ENCODE results near the gene CLIC6.
"Not testable (repeated sequence)": the region's sequence is repeated elsewhere in the genome, so short reads cannot be mapped to it uniquely, and the experiment has no call there.

The CLIC6 gene

GRCh38 chr21:34651642-34652041 lies 17.2 kb upstream of the CLIC6 start:
- DNase-seq (ENCODE audit: low read depth in 3 of 3) = no peak

- no peak for DNase-seq (ENCODE audit: low read depth in 3 of 3)
Observed at GRCh38 chr21:34653522-34653921, 15.3 kb upstream of the CLIC6 start.

- DNase-seq (ENCODE audit: low read depth in 3 of 3) = no peak
Observed at GRCh38 chr21:34661848-34662247, 6.9 kb upstream of the CLIC6 start.

GRCh38 chr21:34667761-34668160 lies 1.0 kb upstream of the CLIC6 start:
- no peak for DNase-seq (ENCODE audit: low read depth in 3 of 3)

- no peak for DNase-seq (ENCODE audit: low read depth in 3 of 3)
Observed at GRCh38 chr21:34669149-34669879, 520 bp downstream of the CLIC6 start.

- not testable (repeated sequence) for DNase-seq (ENCODE audit: low read depth in 3 of 3)
Observed at GRCh38 chr21:34669880-34670219, 1.1 kb downstream of the CLIC6 start.

GRCh38 chr21:34670220-34670961 lies 1.6 kb downstream of the CLIC6 start:
- DNase-seq (ENCODE audit: low read depth in 3 of 3) = no peak

GRCh38 chr21:34670962-34671348 lies 2.2 kb downstream of the CLIC6 start:
- no peak for DNase-seq (ENCODE audit: low read depth in 3 of 3)

GRCh38 chr21:34671462-34671861 lies 2.7 kb downstream of the CLIC6 start:
- no peak for DNase-seq (ENCODE audit: low read depth in 3 of 3)

- DNase-seq (ENCODE audit: low read depth in 3 of 3) = no peak
Observed at GRCh38 chr21:34671891-34672290, 3.1 kb downstream of the CLIC6 start.

GRCh38 chr21:34673006-34673405 lies 4.2 kb downstream of the CLIC6 start:
- no peak for DNase-seq (ENCODE audit: low read depth in 3 of 3)

GRCh38 chr21:34674468-34674867 lies 5.7 kb downstream of the CLIC6 start:
- DNase-seq (ENCODE audit: low read depth in 3 of 3) = no peak

GRCh38 chr21:34675871-34676270 lies 7.1 kb downstream of the CLIC6 start:
- no peak for DNase-seq (ENCODE audit: low read depth in 3 of 3)

- no peak for DNase-seq (ENCODE audit: low read depth in 3 of 3)
Observed at GRCh38 chr21:34679051-34679450, 10.3 kb downstream of the CLIC6 start.

- DNase-seq (ENCODE audit: low read depth in 3 of 3) = no peak
Observed at GRCh38 chr21:34684174-34684876, 15.5 kb downstream of the CLIC6 start.

GRCh38 chr21:34687065-34687464 lies 18.3 kb downstream of the CLIC6 start:
- DNase-seq (ENCODE audit: low read depth in 3 of 3) = no peak

- DNase-seq (ENCODE audit: low read depth in 3 of 3) = no peak
Observed at GRCh38 chr21:34687745-34688144, 19.0 kb downstream of the CLIC6 start.

GRCh38 chr21:34688145-34688544 lies 19.4 kb downstream of the CLIC6 start:
- no peak for DNase-seq (ENCODE audit: low read depth in 3 of 3)

- no peak for DNase-seq (ENCODE audit: low read depth in 3 of 3)
Observed at GRCh38 chr21:34688715-34689114, 19.9 kb downstream of the CLIC6 start.

GRCh38 chr21:34690041-34690792 lies 21.4 kb downstream of the CLIC6 start:
- no peak for DNase-seq (ENCODE audit: low read depth in 3 of 3)

GRCh38 chr21:34690793-34691175 lies 22.0 kb downstream of the CLIC6 start:
- DNase-seq (ENCODE audit: low read depth in 3 of 3) = no peak

- DNase-seq (ENCODE audit: low read depth in 3 of 3) = no peak
Observed at GRCh38 chr21:34691390-34692032, 22.7 kb downstream of the CLIC6 start.

Data from stimulated activated CD4-positive, alpha-beta T cell treated with anti-CD3 and anti-CD28 coated beads, TNF-alpha, amount 100 ng/mL, for 4 hours (primary cell).